SU-DHL-6 (cell line): ENCODE results near the gene CDC42.

Experiments
- H2AFZ ChIP-seq: fragments of 200-600 bp; sonication (generic); 2 replicates; pipeline ENCODE4 v1.6.1; 2014; ENCODE audit warnings: low read depth, mild to moderate bottlenecking, moderate library complexity, mixed read lengths, antibody characterized with exemption, low read length; ENCODE audit not compliant: severe bottlenecking
- H3F3A ChIP-seq: fragments of 200-600 bp; shearing (Covaris generic); 2 replicates; pipeline ENCODE4 v1.6.0; 2016; ENCODE audit warnings: antibody characterized with exemption, mild to moderate bottlenecking; ENCODE audit not compliant: insufficient read depth
- H3K27ac ChIP-seq: fragments of 200-600 bp; sonication (generic); 2 replicates; pipeline ENCODE4 v1.5.1; 2016; ENCODE audit warnings: low read depth, mild to moderate bottlenecking, low read length, moderate library complexity, mixed read lengths
- H3K27me3 ChIP-seq: fragments of 200-600 bp; sonication (generic), shearing (Covaris generic); 2 replicates; pipeline ENCODE4 v1.6.0; 2014; ENCODE audit warnings: mild to moderate bottlenecking, low read length
- H3K36me3 ChIP-seq: fragments of 200-600 bp; sonication (generic); 2 replicates; pipeline ENCODE4 v1.6.1; 2014; ENCODE audit warnings: mild to moderate bottlenecking, low read length, mixed read lengths
- H3K4me2 ChIP-seq: fragments of 300-600, 200-600 bp; shearing (Covaris generic), sonication (generic); 2 replicates; pipeline ENCODE4 v1.6.0; 2014; ENCODE audit warnings: low read length, low read depth, mild to moderate bottlenecking; ENCODE audit not compliant: poor library complexity, severe bottlenecking
- H3K4me3 ChIP-seq: fragments of 200-600 bp; sonication (generic); 2 replicates; pipeline ENCODE4 v1.5.1; 2014; ENCODE audit warnings: antibody characterized with exemption, low read length, mild to moderate bottlenecking, mixed read lengths; ENCODE audit not compliant: insufficient read depth, poor library complexity, severe bottlenecking
- H3K79me2 ChIP-seq: fragments of 200-600 bp; sonication (generic); 2 replicates; pipeline ENCODE4 v1.6.1; 2014; ENCODE audit warnings: mild to moderate bottlenecking, low read length, moderate library complexity; ENCODE audit not compliant: insufficient read depth
- H3K9ac ChIP-seq: fragments of 200-600 bp; sonication (generic); 2 replicates; pipeline ENCODE4 v1.7.0; 2014; ENCODE audit warnings: mild to moderate bottlenecking, low read length
- H3K9me2 ChIP-seq: fragments of 200-600 bp; sonication (generic); replicated peaks from 2 replicates; pipeline ENCODE4 v1.6.1; 2014; ENCODE audit warnings: low read length; ENCODE audit not compliant: insufficient read depth
- H3K9me3 ChIP-seq: fragments of 200-600 bp; sonication (generic); 2 replicates; pipeline ENCODE4 v1.6.1; 2014; ENCODE audit warnings: low read length, mixed read lengths; ENCODE audit not compliant: insufficient read depth
- H4K20me1 ChIP-seq: fragments of 200-600 bp; sonication (generic); 2 replicates; pipeline ENCODE4 v1.6.1; 2014; ENCODE audit warnings: low read depth, mild to moderate bottlenecking, antibody characterized with exemption, low read length, moderate library complexity, mixed read lengths
- CTCF ChIP-seq: fragments of 200-600 bp; sonication (generic); IDR thresholded peaks from one replicate; pipeline ENCODE4 v1.5.1; 2017; ENCODE audit warnings: antibody characterized with exemption, mild to moderate bottlenecking, low read length, moderate library complexity; ENCODE audit not compliant: insufficient read depth, poor library complexity, severe bottlenecking
- EZH2phosphoT487 ChIP-seq: fragments of 200-600 bp; sonication (generic), shearing (Covaris generic); conservative IDR thresholded peaks from 2 replicates; pipeline ENCODE4 v1.6.1; 2018; ENCODE audit warnings: mild to moderate bottlenecking, antibody characterized with exemption, low read length, moderate library complexity, mixed read lengths

Gene CDC42

GRCh38 chr1:22071511-22071910 is 19.0 kb downstream of the CDC42 start:
- H3K27ac ChIP-seq = no peak overlapping the region
- H3K4me2 ChIP-seq = no peak overlapping the region
- no peak overlapping the region for H3K4me3 ChIP-seq
- no peak overlapping the region for H2AFZ ChIP-seq
- no peaks in the 10 kb centered on the region for H3K9me3 ChIP-seq
- H3K27me3 ChIP-seq = no peaks in the 10 kb centered on the region
- no peak for TF ChIP-seq EZH2phosphoT487
- TF ChIP-seq CTCF = no peak
- H4K20me1 ChIP-seq = peaks cover 53% of the 10 kb centered on the region
- no peak overlapping the region for H3K9ac ChIP-seq
- peaks cover 99% of the 10 kb centered on the region for H3K79me2 ChIP-seq
- no peaks in the 10 kb centered on the region for H3K36me3 ChIP-seq
- H3K9me2 ChIP-seq = no peaks in the 10 kb centered on the region
- H3F3A ChIP-seq = no peaks in the 10 kb centered on the region

- no peak overlapping the region for H3K4me3 ChIP-seq
- no peaks in the 10 kb centered on the region for H3F3A ChIP-seq
- H3K9me3 ChIP-seq = no peaks in the 10 kb centered on the region
- peaks cover 48% of the 10 kb centered on the region for H4K20me1 ChIP-seq
- H3K79me2 ChIP-seq = peaks cover 98% of the 10 kb centered on the region
- H3K27me3 ChIP-seq = no peaks in the 10 kb centered on the region
- no peak for TF ChIP-seq CTCF
- TF ChIP-seq EZH2phosphoT487 = no peak
- H2AFZ ChIP-seq = no peak overlapping the region
- peaks cover 9% of the 10 kb centered on the region; the same call in 1 of the 2 replicates for H3K36me3 ChIP-seq
- H3K4me2 ChIP-seq = no peak overlapping the region
- H3K27ac ChIP-seq = no peak overlapping the region
- H3K9me2 ChIP-seq = no peaks in the 10 kb centered on the region
- H3K9ac ChIP-seq = no peak overlapping the region
These were observed 22.3 kb downstream of the CDC42 start for GRCh38 chr1:22074803-22075202.

- peaks cover 9% of the 10 kb centered on the region; the same call in 1 of the 2 replicates for H3K36me3 ChIP-seq
- H3K27ac ChIP-seq = peak overlapping the region; percentile 8; the same call in 1 of the 2 replicates
- H3F3A ChIP-seq = no peaks in the 10 kb centered on the region
- H3K27me3 ChIP-seq = no peaks in the 10 kb centered on the region
- H3K79me2 ChIP-seq = peaks cover 97% of the 10 kb centered on the region
- no peaks in the 10 kb centered on the region for H3K9me2 ChIP-seq
- H4K20me1 ChIP-seq = peaks cover 52% of the 10 kb centered on the region
- no peak overlapping the region for H3K4me3 ChIP-seq
- no peaks in the 10 kb centered on the region for H3K9me3 ChIP-seq
- no peak overlapping the region for H3K4me2 ChIP-seq
- no peak overlapping the region for H3K9ac ChIP-seq
- H2AFZ ChIP-seq = no peak overlapping the region
- no peak for TF ChIP-seq EZH2phosphoT487
- no peak for TF ChIP-seq CTCF
These were observed 23.2 kb downstream of the CDC42 start for GRCh38 chr1:22075718-22076117.
